K562 (cell line): Measurements from ENCODE around the gene PPP1R15A. TPM values are rescaled to one million over a fixed set of nuclear protein-coding genes. Genes with fewer than 3 reads are reported as not detected.

Experiments
- ATAC-seq: fragments of 200-7000 bp; cut with Tn5 transposase; 3 replicates; pipeline ENCODE4 v1.9.1; 2020; ENCODE audit warnings: moderate library complexity
- BruUV-seq: library from RNA; stranded (reverse); fragments of 400-500 nt; replicated peaks from 2 replicates; lab custom pipeline; 2021; lab: Mats Ljungman, UMichigan
- CTCF ChIA-PET: fragments of 300-600 bp; formaldehyde crosslinking; extraction: SDS; loops from one replicate; lab custom pipeline; 2021; ENCODE audit warnings: low intra/inter-chr PET ratio; lab: Yijun Ruan, JAX
- POLR2A ChIA-PET: fragments of 300-600, 350-650 bp; sonication (Branson Sonifier 250); formaldehyde crosslinking; extraction: SDS; loops from one replicate; lab custom pipeline; 2021; ENCODE audit warnings: antibody characterized with exemption, inconsistent platforms; lab: Yijun Ruan, JAX
- DNase-seq, 4 experiments: peaks; one replicate each; pipeline versions ENCODE4 v3.0.0 to v3.0.0-alpha.2; 2011 to 2018; ENCODE audit warnings: low spot score in 3 of 4, mixed read lengths in 3 of 4; ENCODE audit errors: extremely low read depth in 1 of 4
- FAIRE-seq: peaks from 2 replicates; lab custom pipeline; 2011; peaks lifted over from hg19 to GRCh38; lab: Jason Lieb, UNC
- H2AFZ ChIP-seq: 2 replicates; pipeline ENCODE4 v1.6.0; 2011; ENCODE audit warnings: low read depth, low read length, control low read depth, inconsistent platforms
- H3K27ac ChIP-seq: fragments of 200-600 bp; 3 replicates; pipeline ENCODE4 v1.8.0; 2011; ENCODE audit warnings: low read depth, mild to moderate bottlenecking, control low read depth, inconsistent platforms, low read length, moderate library complexity, mixed read lengths; ENCODE audit errors: extremely low read depth
- H3K27me3 ChIP-seq, 2 experiments: fragments of 300-600 bp in 1 of 2; 2 replicates in 1 of 2; 3 replicates in 1 of 2; pipeline versions ENCODE4 v1.6.0 to v1.8.0; 2011; ENCODE audit warnings: inconsistent platforms in 2 of 2, low read length in 2 of 2, mild to moderate bottlenecking in 1 of 2, mixed read lengths in 1 of 2, moderate library complexity in 1 of 2; ENCODE audit not compliant: control insufficient read depth in 2 of 2, insufficient read depth in 2 of 2
- H3K36me3 ChIP-seq: fragments of 300-600 bp; 3 replicates; pipeline ENCODE4 v1.8.0; 2011; ENCODE audit warnings: mild to moderate bottlenecking, low read length, inconsistent platforms; ENCODE audit not compliant: control insufficient read depth, insufficient read depth
- H3K4me1 ChIP-seq, 2 experiments: fragments of 200-600 bp in 1 of 2; replicated peaks in 1 of 2; 2 replicates in 1 of 2; 3 replicates in 1 of 2; pipeline versions ENCODE4 v1.5.1 to v1.8.0; 2011; ENCODE audit warnings: inconsistent platforms in 2 of 2, low read length in 2 of 2, mild to moderate bottlenecking in 1 of 2, mixed read lengths in 1 of 2, moderate library complexity in 1 of 2; ENCODE audit not compliant: control insufficient read depth in 2 of 2, insufficient read depth in 2 of 2
- H3K4me2 ChIP-seq: 2 replicates; pipeline ENCODE4 v1.6.1; 2011; ENCODE audit warnings: low read length, control low read depth, inconsistent platforms, mixed read lengths; ENCODE audit not compliant: insufficient read depth
- H3K4me3 ChIP-seq: fragments of 200-600 bp; sonication (generic), shearing (Covaris generic); 2 replicates; pipeline ENCODE4 v1.5.1; 2016; ENCODE audit warnings: control low read depth, inconsistent platforms
- H3K79me2 ChIP-seq: fragments of 200-600 bp; 3 replicates; pipeline ENCODE4 v1.8.0; 2011; ENCODE audit warnings: low read length, inconsistent platforms; ENCODE audit not compliant: control insufficient read depth, insufficient read depth
- H3K9ac ChIP-seq, 2 experiments: 2 replicates each; pipeline versions ENCODE4 v1.6.0 to v1.6.1; 2011; ENCODE audit warnings: low read depth in 2 of 2, low read length in 2 of 2, control low read depth in 1 of 2, inconsistent platforms in 1 of 2, mild to moderate bottlenecking in 1 of 2, mixed read lengths in 1 of 2; ENCODE audit not compliant: insufficient read depth in 1 of 2
- H3K9me1 ChIP-seq: one replicate; pipeline ENCODE4 v1.6.0; 2011; ENCODE audit warnings: inconsistent platforms, mild to moderate bottlenecking, low read length, moderate library complexity; ENCODE audit not compliant: control insufficient read depth, insufficient read depth
- H3K9me3 ChIP-seq: replicated peaks from 2 replicates; pipeline ENCODE4 v1.5.1; 2011; ENCODE audit warnings: low read depth, low read length, inconsistent platforms; ENCODE audit not compliant: control insufficient read depth, insufficient read depth
- H4K20me1 ChIP-seq: replicated peaks from 2 replicates; pipeline ENCODE4 v1.6.1; 2011; ENCODE audit warnings: low read length, inconsistent platforms, mixed read lengths; ENCODE audit not compliant: control insufficient read depth, insufficient read depth
- DDX20 ChIP-seq: fragments of 450-650 bp; IDR thresholded peaks from 2 replicates; pipeline ENCODE4 v1.6.1; 2016; ENCODE audit warnings: missing genetic modification characterization, low read depth, mild to moderate bottlenecking, missing compliant biosample characterization, moderate library complexity
- KLF16 ChIP-seq: IDR thresholded peaks from 2 replicates; pipeline ENCODE4 v1.6.1; 2016; ENCODE audit warnings: antibody characterized with exemption
- LEF1 ChIP-seq: fragments of 450-650 bp; IDR thresholded peaks from 2 replicates; pipeline ENCODE4 v1.6.1; 2016; ENCODE audit warnings: mild to moderate bottlenecking
- MEIS2 ChIP-seq: fragments of 450-650 bp; IDR thresholded peaks from 2 replicates; pipeline ENCODE4 v1.6.1; 2014; ENCODE audit warnings: mild to moderate bottlenecking; ENCODE audit not compliant: partially characterized antibody
- NR2C2 ChIP-seq, 2 experiments: fragments of 200-800 bp in 1 of 2; sonication (Bioruptor generic) in 1 of 2; sonication (generic) in 1 of 2; formaldehyde crosslinking in 1 of 2; IDR thresholded peaks; 2 replicates each; pipeline versions ENCODE4 v1.6.1 to v1.8.0; 2016 to 2022; ENCODE audit warnings: mild to moderate bottlenecking in 1 of 2, missing compliant biosample characterization in 1 of 2, missing genetic modification characterization in 1 of 2, missing genetic modification reagents in 1 of 2
- RBM15 ChIP-seq: fragments of 200-400 bp; formaldehyde crosslinking; IDR thresholded peaks from 2 replicates; pipeline ENCODE4 v1.6.1; 2018; ENCODE audit warnings: mild to moderate bottlenecking, low read length, moderate library complexity; ENCODE audit not compliant: insufficient read depth
- RBM25 ChIP-seq: fragments of 200-400 bp; formaldehyde crosslinking; IDR thresholded peaks from 2 replicates; pipeline ENCODE4 v1.6.1; 2018; ENCODE audit warnings: low read length, low read depth, moderate library complexity; ENCODE audit not compliant: severe bottlenecking
- STAT5B ChIP-seq: fragments of 250-450 bp; sonication (Bioruptor Pico); IDR thresholded peaks from 2 replicates; pipeline ENCODE4 v1.8.0; 2021; ENCODE audit warnings: mild to moderate bottlenecking, inconsistent platforms
- ZNF121 ChIP-seq: sonication (generic); formaldehyde crosslinking; conservative IDR thresholded peaks from 2 replicates; pipeline ENCODE4 v1.8.0; 2022; ENCODE audit warnings: missing genetic modification reagents
- ZNF561 ChIP-seq: fragments of 450-650 bp; formaldehyde crosslinking; conservative IDR thresholded peaks from 2 replicates; pipeline ENCODE4 v1.4.0; 2020; ENCODE audit warnings: mild to moderate bottlenecking, moderate library complexity
- WGBS: fragments of 100-300 bp; shearing (Covaris generic); methylation state at CpG from one replicate; pipeline ENCODE4 v1.1.6; 2016; ENCODE audit warnings: low coverage, mixed read lengths; ENCODE audit not compliant: insufficient coverage; ENCODE audit errors: missing lambda C conversion rate; 5-methylcytosine and 5-hydroxymethylcytosine counted together
- in situ Hi-C: fragments of 300-500 bp; cut with MboI; formaldehyde crosslinking; loops from 4 replicates; pipeline ENCODE4 v1.15.0; 2018; ENCODE audit warnings: inconsistent platforms, mixed read lengths
- intact Hi-C: fragments of 100-400 bp; cut with micrococcal nuclease; formaldehyde crosslinking; loops from 2 replicates; pipeline ENCODE4 v1.14.2; 2022
- polyA plus RNA-seq, 8 experiments: library from polyadenylated mRNA; depleted of rRNA in 4 of 8; stranded (reverse) in 5 of 8; unstranded in 3 of 8; fragments of >200 nt; fragmentation: Nextera tagmentation in 2 of 8; fragmentation: Illumina TruSeq in 1 of 8; extraction: Ambion mirVana in 2 of 8; extraction: Trizol in 1 of 8; gene quantifications; 2 replicates each; pipeline versions ENCODE4 v1.2.1 to v1.2.3, GENCODE V29; 2011 to 2014; ENCODE audit warnings: inconsistent platforms in 1 of 8, missing spikeins in 1 of 8
- total RNA-seq, 7 experiments: library from RNA; depleted of rRNA in 6 of 7; stranded (reverse); fragments of >200 nt in 6 of 7; fragmentation: Illumina TruSeq in 2 of 7; extraction: Trizol in 2 of 7; gene quantifications; 2 replicates each; pipeline versions ENCODE4 v1.2.1 to v1.2.3, GENCODE V29; 2011 to 2021; ENCODE audit warnings: low replicate concordance in 1 of 7
- TF ChIP-seq, protein P1 (sequence below): fragments of 250-450 bp; sonication (Bioruptor Pico); IDR thresholded peaks from 2 replicates; pipeline ENCODE4 v1.5.1; 2021; ENCODE audit warnings: mild to moderate bottlenecking
- TF ChIP-seq, protein P2 (sequence below): sonication (generic); formaldehyde crosslinking; IDR thresholded peaks from 2 replicates; pipeline ENCODE4 v1.8.1; 2023; ENCODE audit warnings: mild to moderate bottlenecking, missing genetic modification reagents

PPP1R15A gene
- total and polyA plus RNA-seq, 9 of the 15 experiments (the other 6 are each of a cell fraction or from before 2014, with no cell fraction given) = 0.42 to 73.7 (median 44.0) TPM

DNA sequence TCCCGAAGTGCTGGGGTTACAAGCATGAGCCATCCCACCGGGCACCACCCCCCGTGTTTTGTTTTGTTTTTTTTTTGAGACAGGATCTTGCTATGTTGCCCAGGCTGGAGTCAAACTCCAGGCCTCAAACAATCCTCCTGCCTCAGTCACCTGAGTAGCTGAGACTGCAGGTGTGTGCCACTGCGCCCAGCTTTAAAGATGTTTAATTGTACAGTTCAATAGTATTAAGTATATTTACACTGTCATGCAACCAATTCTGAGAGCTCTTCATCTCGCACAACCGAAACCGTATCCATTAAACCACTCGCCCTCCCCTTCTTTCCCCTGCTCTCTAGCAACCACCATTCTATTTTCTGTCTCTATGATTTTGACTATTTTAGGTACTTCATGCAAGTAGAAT is 43.5 kb downstream of the PPP1R15A start:
- DNase-seq = no peak
- no peak for FAIRE-seq
- POLR2A ChIA-PET = interaction anchor here (1.2 to 4.7 kb wide), 7 partner anchors 12 to 52 kb away, joined by 3 to 37 read pairs (median 5); partner anchors contain the start of genes DHDH, FTL, NUCB1 and PPP1R15A
- H3K27ac ChIP-seq = no peak overlapping the region
- H3K36me3 ChIP-seq = peaks cover 80% of the 10 kb centered on the region
- no peak for ATAC-seq
- in situ Hi-C loops = no loop called here
- H3K79me2 ChIP-seq = no peaks in the 10 kb centered on the region
- no peak overlapping the region for H3K4me2 ChIP-seq
- H3K4me1 ChIP-seq = peaks cover 0 to 9% of the 10 kb centered on the region in 2 experiments; a peak in 3 of 5 replicates
- WGBS = 84% methylated on average over 8 of the region's 8 CpGs
- TF ChIP-seq KLF16 (no peak), RBM25 (peak; percentile 8), ZNF121 (peak; percentile 68), LEF1 (no peak)
- intact Hi-C loops = no loop called here
- CTCF ChIA-PET = no interaction called here
- H2AFZ ChIP-seq = no peak overlapping the region
- no peaks in the 10 kb centered on the region for H3K9me3 ChIP-seq
- no peak overlapping the region for H3K9ac ChIP-seq
- BruUV-seq = no TSS peak
- no peaks in the 10 kb centered on the region for H4K20me1 ChIP-seq
- H3K27me3 ChIP-seq = no peaks in the 10 kb centered on the region
- H3K9me1 ChIP-seq = no peaks in the 10 kb centered on the region
- H3K4me3 ChIP-seq = no peak overlapping the region

DNA sequence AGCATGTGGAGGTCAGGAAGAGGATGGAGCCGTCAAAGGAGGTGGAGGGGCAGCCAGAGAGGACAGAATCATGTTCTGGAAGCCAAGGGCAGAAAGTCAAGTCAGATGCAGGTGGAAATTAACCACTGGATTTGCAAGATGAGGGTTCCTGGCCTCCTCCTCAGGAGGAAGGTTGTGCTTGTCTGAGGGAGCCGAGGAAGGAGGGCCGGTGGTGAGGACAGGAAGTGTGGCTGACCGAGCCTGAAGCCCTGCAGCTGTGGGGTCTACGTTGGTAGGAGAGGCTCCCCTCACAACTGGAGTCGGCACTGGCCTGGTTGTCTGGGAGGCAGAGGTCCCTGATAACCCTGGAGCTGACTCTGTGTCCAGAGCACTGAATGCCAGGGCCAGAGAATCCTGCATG is 45.9 kb downstream of the PPP1R15A start:
- Histone ChIP-seq H4K20me1 (no peaks in the 10 kb centered on the region), H3K9me1 (no peaks in the 10 kb centered on the region), H3K4me3 (no peak overlapping the region), H3K9ac (peak overlapping the region in 1 of 2 experiments; percentile 6; a peak in 1 of 4 replicates), H3K36me3 (peaks cover 81% of the 10 kb centered on the region; the same call in 2 of the 3 replicates), H3K27ac (no peak overlapping the region; the same call in 2 of the 3 replicates), H3K27me3 (no peaks in the 10 kb centered on the region), H3K4me1 (peaks cover 0 to 13% of the 10 kb centered on the region in 2 experiments; a peak in 3 of 5 replicates), H3K4me2 (no peak overlapping the region), H3K79me2 (no peaks in the 10 kb centered on the region), H2AFZ (no peak overlapping the region), H3K9me3 (no peaks in the 10 kb centered on the region)
- no TSS peak for BruUV-seq
- in situ Hi-C loops (no loop called here), intact Hi-C loops (no loop called here)
- no peak for ATAC-seq
- ChIA-PET CTCF (no interaction called here), POLR2A (interaction anchor here (1.1 to 4.7 kb wide), 9 partner anchors 14 to 75 kb away, joined by 3 to 37 read pairs (median 9); partner anchors contain the start of genes DHDH, FTL, NUCB1 and PPP1R15A)
- DNase-seq = peak in 1 of 4 experiments; percentile 9
- FAIRE-seq = no peak
- 76% methylated on average over 5 of the region's 6 CpGs for WGBS
- TF ChIP-seq NR2C2 (CRISPR knock-in tag; IDR thresholded peaks at IDR 0.05) (0 out of 2 replicates have a peak, but pooled peaks have one; percentile 24), NR2C2 (tag; IDR thresholded peaks at IDR 0.05) (no peak), STAT5B (no peak), ZNF561 (CRISPR knock-in tag) (no peak), DDX20 (no peak), MEIS2 (no peak), RBM15 (no peak)
- TF ChIP-seq, protein P1, sequence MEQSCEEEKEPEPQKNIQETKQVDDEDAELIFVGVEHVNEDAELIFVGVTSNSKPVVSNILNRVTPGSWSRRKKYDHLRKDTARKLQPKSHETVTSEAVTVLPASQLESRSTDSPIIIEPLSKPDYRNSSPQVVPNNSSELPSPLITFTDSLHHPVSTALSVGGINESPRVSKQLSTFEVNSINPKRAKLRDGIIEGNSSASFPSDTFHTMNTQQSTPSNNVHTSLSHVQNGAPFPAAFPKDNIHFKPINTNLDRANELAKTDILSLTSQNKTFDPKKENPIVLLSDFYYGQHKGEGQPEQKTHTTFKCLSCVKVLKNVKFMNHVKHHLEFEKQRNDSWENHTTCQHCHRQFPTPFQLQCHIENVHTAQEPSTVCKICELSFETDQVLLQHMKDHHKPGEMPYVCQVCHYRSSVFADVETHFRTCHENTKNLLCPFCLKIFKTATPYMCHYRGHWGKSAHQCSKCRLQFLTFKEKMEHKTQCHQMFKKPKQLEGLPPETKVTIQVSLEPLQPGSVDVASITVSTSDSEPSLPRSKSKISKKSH (CRISPR knock-in tag) = no peak
- TF ChIP-seq, protein P2, sequence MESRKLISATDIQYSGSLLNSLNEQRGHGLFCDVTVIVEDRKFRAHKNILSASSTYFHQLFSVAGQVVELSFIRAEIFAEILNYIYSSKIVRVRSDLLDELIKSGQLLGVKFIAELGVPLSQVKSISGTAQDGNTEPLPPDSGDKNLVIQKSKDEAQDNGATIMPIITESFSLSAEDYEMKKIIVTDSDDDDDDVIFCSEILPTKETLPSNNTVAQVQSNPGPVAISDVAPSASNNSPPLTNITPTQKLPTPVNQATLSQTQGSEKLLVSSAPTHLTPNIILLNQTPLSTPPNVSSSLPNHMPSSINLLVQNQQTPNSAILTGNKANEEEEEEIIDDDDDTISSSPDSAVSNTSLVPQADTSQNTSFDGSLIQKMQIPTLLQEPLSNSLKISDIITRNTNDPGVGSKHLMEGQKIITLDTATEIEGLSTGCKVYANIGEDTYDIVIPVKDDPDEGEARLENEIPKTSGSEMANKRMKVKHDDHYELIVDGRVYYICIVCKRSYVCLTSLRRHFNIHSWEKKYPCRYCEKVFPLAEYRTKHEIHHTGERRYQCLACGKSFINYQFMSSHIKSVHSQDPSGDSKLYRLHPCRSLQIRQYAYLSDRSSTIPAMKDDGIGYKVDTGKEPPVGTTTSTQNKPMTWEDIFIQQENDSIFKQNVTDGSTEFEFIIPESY (CRISPR knock-in tag) = no peak
